B cell (primary cell): ENCODE data around the gene MAN2A1. TPM values are rescaled to one million over a fixed set of nuclear protein-coding genes. Genes with fewer than 3 reads are reported as not detected.

Experiments
- ATAC-seq: fragments of 200-7000 bp; cut with Tn5 transposase; one replicate; pipeline ENCODE4 v1.10.0; 2021; ENCODE audit warnings: low read depth, mild to moderate bottlenecking, moderate number of reproducible peaks, moderate library complexity
- CTCF ChIA-PET: fragments of 350-600 bp; sonication (Branson Sonifier 250); formaldehyde crosslinking; loops from one replicate; lab custom pipeline; 2021; ENCODE audit warnings: antibody characterized with exemption, inconsistent platforms; lab: Charles Lee
- POLR2A ChIA-PET: fragments of 350-600 bp; sonication (Branson Sonifier 250); formaldehyde crosslinking; loops from one replicate; lab custom pipeline; 2021; ENCODE audit warnings: antibody characterized with exemption; lab: Charles Lee
- DNase-seq: peaks from one replicate; pipeline ENCODE4 v3.0.0; 2013
- H2AFZ ChIP-seq: 2 replicates; pipeline ENCODE4 v1.6.1; 2012; ENCODE audit warnings: mild to moderate bottlenecking, low read depth, low read length; ENCODE audit not compliant: insufficient read depth, poor library complexity, severe bottlenecking
- H3K27ac ChIP-seq, 2 donors: 1 replicate in 1 of 2; 2 replicates in 1 of 2; pipeline ENCODE4 v1.5.1; 2012 to 2013; ENCODE audit warnings: low read length in 2 of 2, mild to moderate bottlenecking in 2 of 2, moderate library complexity in 1 of 2
- H3K27me3 ChIP-seq, 4 experiments: fragments of 200-600 bp in 1 of 4; sonication (generic) in 1 of 4; replicated peaks in 1 of 4; 1 replicate in 2 of 4; 2 replicates in 2 of 4; pipeline versions ENCODE4 v1.6.1 to v1.7.0; 2013 to 2016; ENCODE audit warnings: low read length in 3 of 4, mild to moderate bottlenecking in 2 of 4, mixed read lengths in 1 of 4, moderate library complexity in 1 of 4; ENCODE audit not compliant: insufficient read depth in 4 of 4, control insufficient read depth in 3 of 4; ENCODE audit errors: control extremely low read depth in 1 of 4
- H3K36me3 ChIP-seq, 2 experiments: replicated peaks in 1 of 2; 1 replicate in 1 of 2; 2 replicates in 1 of 2; pipeline versions ENCODE4 v1.6.1 to v1.7.1; 2013; ENCODE audit warnings: low read length in 1 of 2; ENCODE audit not compliant: insufficient read depth in 2 of 2, control insufficient read depth in 1 of 2; ENCODE audit errors: control extremely low read depth in 1 of 2, extremely low read depth in 1 of 2
- H3K4me1 ChIP-seq, 2 donors: fragments of 200-600 bp in 1 of 2; sonication (generic) in 1 of 2; 1 replicate in 1 of 2; 2 replicates in 1 of 2; pipeline versions ENCODE4 v1.5.1 to v1.6.1; 2013 to 2017; ENCODE audit warnings: low read length in 2 of 2; ENCODE audit not compliant: control insufficient read depth in 2 of 2, insufficient read depth in 2 of 2
- H3K4me2 ChIP-seq: replicated peaks from 2 replicates; pipeline ENCODE3; 2012; ENCODE audit warnings: mild to moderate bottlenecking, low read depth, low read length; ENCODE audit not compliant: poor library complexity, severe bottlenecking
- H3K4me3 ChIP-seq, 5 experiments: fragments of 200-600 bp in 1 of 5; sonication (generic) in 1 of 5; 1 replicate in 3 of 5; 2 replicates in 2 of 5; pipeline versions ENCODE4 v1.5.1 to v1.7.0; 2011 to 2016; ENCODE audit warnings: low read length in 4 of 5, mild to moderate bottlenecking in 4 of 5, low read depth in 2 of 5, control low read depth in 1 of 5, moderate library complexity in 1 of 5; ENCODE audit not compliant: insufficient read depth in 1 of 5; ENCODE audit errors: control extremely low read depth in 1 of 5, extremely low read depth in 1 of 5
- H3K79me2 ChIP-seq: fragments of 200-600 bp; sonication (generic); one replicate; pipeline ENCODE4 v1.6.0; 2016; ENCODE audit warnings: low read length; ENCODE audit not compliant: control insufficient read depth, insufficient read depth
- H3K9ac ChIP-seq: fragments of 200-600 bp; sonication (generic); 2 replicates; pipeline ENCODE4 v1.6.1; 2017; ENCODE audit warnings: mild to moderate bottlenecking, low read length, moderate library complexity
- H3K9me3 ChIP-seq, 3 donors: one replicate each; pipeline versions ENCODE4 v1.6.1 to v1.7.1; 2013; ENCODE audit warnings: low read length in 2 of 3; ENCODE audit not compliant: control insufficient read depth in 2 of 3, insufficient read depth in 1 of 3; ENCODE audit errors: control extremely low read depth in 1 of 3
- H4K20me1 ChIP-seq: 2 replicates; pipeline ENCODE4 v1.6.0; 2012; ENCODE audit warnings: mild to moderate bottlenecking, low read length; ENCODE audit not compliant: insufficient read depth, control insufficient read depth, poor library complexity, severe bottlenecking
- H3K27ac Mint-ChIP-seq: one replicate; pipeline ENCODE4 v1.8.0; 2021; ENCODE audit warnings: mixed read lengths
- H3K27me3 Mint-ChIP-seq: one replicate; pipeline ENCODE4 v1.8.0; 2021; ENCODE audit warnings: mixed read lengths
- H3K4me1 Mint-ChIP-seq: one replicate; pipeline ENCODE4 v1.8.0; 2021; ENCODE audit warnings: mixed read lengths
- H3K4me3 Mint-ChIP-seq: one replicate; pipeline ENCODE4 v1.8.0; 2021; ENCODE audit warnings: mixed read lengths
- H3K9me3 Mint-ChIP-seq: one replicate; pipeline ENCODE4 v1.8.0; 2022; ENCODE audit warnings: mixed read lengths; ENCODE audit not compliant: insufficient read depth
- CTCF ChIP-seq: fragments of 200-600 bp; IDR thresholded peaks from one replicate; pipeline ENCODE4 v1.8.0; 2022; ENCODE audit warnings: antibody characterized with exemption, mild to moderate bottlenecking
- EZH2 ChIP-seq: IDR thresholded peaks from 2 replicates; pipeline ENCODE4 v1.6.1; 2012; ENCODE audit warnings: borderline replicate concordance, low read depth, mild to moderate bottlenecking, moderate library complexity, low read length; ENCODE audit not compliant: insufficient read depth, poor library complexity, severe bottlenecking
- WGBS: methylation state at CpG from one replicate; pipeline ENCODE4 v1.1.5; 2013; ENCODE audit warnings: missing lambda C conversion rate; ENCODE audit not compliant: insufficient coverage; 5-methylcytosine and 5-hydroxymethylcytosine counted together
- intact Hi-C: fragments of 100-400 bp; cut with micrococcal nuclease; formaldehyde crosslinking; loops from one replicate; pipeline ENCODE4 v1.10.0; 2022
- polyA plus RNA-seq: library from polyadenylated mRNA; depleted of rRNA; stranded (reverse); fragments of >200 nt; gene quantifications from 2 replicates; pipeline ENCODE4 v1.2.3, GENCODE V29; 2012
- total RNA-seq, 2 donors: library from RNA; stranded (reverse); fragments of 120-200 nt in 1 of 2; gene quantifications; 1 replicate in 1 of 2; 2 replicates in 1 of 2; pipeline versions ENCODE4 v1.2.3 to v1.2.4, GENCODE V29; 2013 to 2022

Gene MAN2A1
- total and polyA plus RNA-seq, 2 donors (not counting 1 experiment from before 2014, with no cell fraction given): 12.7 to 55.0 TPM

- no peak overlapping the region for H2AFZ ChIP-seq
- H3K4me2 ChIP-seq: no peak overlapping the region
- ATAC-seq: no peak
- H3K4me1 Mint-ChIP-seq: no peaks in the 10 kb centered on the region
- WGBS: 100% methylated on average over 1 of the region's 5 CpGs
- H3K27me3 Mint-ChIP-seq: peaks cover 9% of the 10 kb centered on the region
- no peaks in the 10 kb centered on the region for H3K9me3 ChIP-seq
- no peaks in the 10 kb centered on the region for H3K4me1 ChIP-seq
- ChIA-PET CTCF (no interaction called here), POLR2A (no interaction called here)
- no peak overlapping the region for H3K27ac ChIP-seq
- no peak for TF ChIP-seq CTCF
- no peak for TF ChIP-seq EZH2
- no peaks in the 10 kb centered on the region for H3K27me3 ChIP-seq
- H4K20me1 ChIP-seq: no peaks in the 10 kb centered on the region
- H3K79me2 ChIP-seq: no peaks in the 10 kb centered on the region
- no peak for DNase-seq
- no peak overlapping the region for H3K4me3 Mint-ChIP-seq
- H3K36me3 ChIP-seq: no peaks in the 10 kb centered on the region
- H3K4me3 ChIP-seq: no peak overlapping the region
- H3K9ac ChIP-seq: no peak overlapping the region
- intact Hi-C loops: no loop called here
- no peaks in the 10 kb centered on the region for H3K9me3 Mint-ChIP-seq
- no peak overlapping the region for H3K27ac Mint-ChIP-seq
Measured at GRCh38 chr5:109910874-109911273, 221.1 kb downstream of the MAN2A1 start.

- Histone ChIP-seq H4K20me1 (no peaks in the 10 kb centered on the region), H3K27ac (no peak overlapping the region), H3K9ac (no peak overlapping the region), H3K27me3 (no peaks in the 10 kb centered on the region), H2AFZ (no peak overlapping the region), H3K79me2 (no peaks in the 10 kb centered on the region), H3K9me3 (no peaks in the 10 kb centered on the region), H3K4me1 (no peaks in the 10 kb centered on the region), H3K4me3 (no peak overlapping the region), H3K36me3 (no peaks in the 10 kb centered on the region), H3K4me2 (no peak overlapping the region)
- H3K4me3 Mint-ChIP-seq: no peak overlapping the region
- no CpG with 5 or more reads among the region's 3 CpGs for WGBS
- no peak for DNase-seq
- ATAC-seq: no peak
- no peaks in the 10 kb centered on the region for H3K4me1 Mint-ChIP-seq
- H3K27ac Mint-ChIP-seq: no peak overlapping the region
- peaks cover 7% of the 10 kb centered on the region for H3K27me3 Mint-ChIP-seq
- ChIA-PET POLR2A (no interaction called here), CTCF (no interaction called here)
- intact Hi-C loops: no loop called here
- no peak for TF ChIP-seq CTCF
- no peak for TF ChIP-seq EZH2
- no peaks in the 10 kb centered on the region for H3K9me3 Mint-ChIP-seq
Measured at GRCh38 chr5:109911731-109912130, 222.0 kb downstream of the MAN2A1 start.
